ENCODE measurements around the gene ZNF821.

DNA sequence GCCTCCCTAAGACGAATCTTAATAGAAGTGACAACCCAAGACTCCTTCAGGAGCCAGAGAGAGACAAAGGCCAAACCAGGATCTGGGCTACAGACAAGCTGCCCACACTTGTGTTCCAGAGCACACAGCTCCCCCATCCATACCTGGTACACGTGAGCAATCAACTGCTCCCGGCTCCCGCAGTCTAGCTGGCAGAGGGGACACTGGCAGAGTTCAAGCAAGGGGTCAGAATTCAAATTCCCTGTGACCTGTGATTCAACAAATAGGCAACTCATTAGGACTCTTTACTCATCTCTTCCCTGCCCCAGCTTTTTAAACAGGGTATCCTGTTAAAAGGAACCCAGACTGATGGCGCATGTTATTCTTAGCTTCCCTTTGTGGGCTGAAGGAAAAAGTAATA, 20.0 kb downstream of the ZNF821 start:
- TF ChIP-seq, protein P1, sequence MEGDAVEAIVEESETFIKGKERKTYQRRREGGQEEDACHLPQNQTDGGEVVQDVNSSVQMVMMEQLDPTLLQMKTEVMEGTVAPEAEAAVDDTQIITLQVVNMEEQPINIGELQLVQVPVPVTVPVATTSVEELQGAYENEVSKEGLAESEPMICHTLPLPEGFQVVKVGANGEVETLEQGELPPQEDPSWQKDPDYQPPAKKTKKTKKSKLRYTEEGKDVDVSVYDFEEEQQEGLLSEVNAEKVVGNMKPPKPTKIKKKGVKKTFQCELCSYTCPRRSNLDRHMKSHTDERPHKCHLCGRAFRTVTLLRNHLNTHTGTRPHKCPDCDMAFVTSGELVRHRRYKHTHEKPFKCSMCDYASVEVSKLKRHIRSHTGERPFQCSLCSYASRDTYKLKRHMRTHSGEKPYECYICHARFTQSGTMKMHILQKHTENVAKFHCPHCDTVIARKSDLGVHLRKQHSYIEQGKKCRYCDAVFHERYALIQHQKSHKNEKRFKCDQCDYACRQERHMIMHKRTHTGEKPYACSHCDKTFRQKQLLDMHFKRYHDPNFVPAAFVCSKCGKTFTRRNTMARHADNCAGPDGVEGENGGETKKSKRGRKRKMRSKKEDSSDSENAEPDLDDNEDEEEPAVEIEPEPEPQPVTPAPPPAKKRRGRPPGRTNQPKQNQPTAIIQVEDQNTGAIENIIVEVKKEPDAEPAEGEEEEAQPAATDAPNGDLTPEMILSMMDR (IDR thresholded peaks at IDR 0.05) = no peak
- TF ChIP-seq POLR2AphosphoS5 (IDR thresholded peaks at IDR 0.05; ENCODE audit: low read depth, low read length) = no peak
- TF ChIP-seq TCF7L2 (IDR thresholded peaks at IDR 0.05; ENCODE audit: low read depth, low read length) = no peak
- TF ChIP-seq, protein P2, sequence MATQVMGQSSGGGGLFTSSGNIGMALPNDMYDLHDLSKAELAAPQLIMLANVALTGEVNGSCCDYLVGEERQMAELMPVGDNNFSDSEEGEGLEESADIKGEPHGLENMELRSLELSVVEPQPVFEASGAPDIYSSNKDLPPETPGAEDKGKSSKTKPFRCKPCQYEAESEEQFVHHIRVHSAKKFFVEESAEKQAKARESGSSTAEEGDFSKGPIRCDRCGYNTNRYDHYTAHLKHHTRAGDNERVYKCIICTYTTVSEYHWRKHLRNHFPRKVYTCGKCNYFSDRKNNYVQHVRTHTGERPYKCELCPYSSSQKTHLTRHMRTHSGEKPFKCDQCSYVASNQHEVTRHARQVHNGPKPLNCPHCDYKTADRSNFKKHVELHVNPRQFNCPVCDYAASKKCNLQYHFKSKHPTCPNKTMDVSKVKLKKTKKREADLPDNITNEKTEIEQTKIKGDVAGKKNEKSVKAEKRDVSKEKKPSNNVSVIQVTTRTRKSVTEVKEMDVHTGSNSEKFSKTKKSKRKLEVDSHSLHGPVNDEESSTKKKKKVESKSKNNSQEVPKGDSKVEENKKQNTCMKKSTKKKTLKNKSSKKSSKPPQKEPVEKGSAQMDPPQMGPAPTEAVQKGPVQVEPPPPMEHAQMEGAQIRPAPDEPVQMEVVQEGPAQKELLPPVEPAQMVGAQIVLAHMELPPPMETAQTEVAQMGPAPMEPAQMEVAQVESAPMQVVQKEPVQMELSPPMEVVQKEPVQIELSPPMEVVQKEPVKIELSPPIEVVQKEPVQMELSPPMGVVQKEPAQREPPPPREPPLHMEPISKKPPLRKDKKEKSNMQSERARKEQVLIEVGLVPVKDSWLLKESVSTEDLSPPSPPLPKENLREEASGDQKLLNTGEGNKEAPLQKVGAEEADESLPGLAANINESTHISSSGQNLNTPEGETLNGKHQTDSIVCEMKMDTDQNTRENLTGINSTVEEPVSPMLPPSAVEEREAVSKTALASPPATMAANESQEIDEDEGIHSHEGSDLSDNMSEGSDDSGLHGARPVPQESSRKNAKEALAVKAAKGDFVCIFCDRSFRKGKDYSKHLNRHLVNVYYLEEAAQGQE (IDR thresholded peaks at IDR 0.05; ENCODE audit: insufficient read depth in 1 of 2, low read depth in 2 of 2, low read length in 1 of 2) = no peak
- no peak for TF ChIP-seq SIN3A (IDR thresholded peaks at IDR 0.05; ENCODE audit: borderline replicate concordance, insufficient read depth, low read depth, low read length)
